Measurements from ENCODE around the gene C2orf42. TPM values are rescaled to one million over a fixed set of nuclear protein-coding genes. Genes with fewer than 3 reads are reported as not detected.

The C2orf42 gene
- polyA plus RNA-seq, 3 donors = 3.0 to 5.5 (median 4.0) TPM

DNA sequence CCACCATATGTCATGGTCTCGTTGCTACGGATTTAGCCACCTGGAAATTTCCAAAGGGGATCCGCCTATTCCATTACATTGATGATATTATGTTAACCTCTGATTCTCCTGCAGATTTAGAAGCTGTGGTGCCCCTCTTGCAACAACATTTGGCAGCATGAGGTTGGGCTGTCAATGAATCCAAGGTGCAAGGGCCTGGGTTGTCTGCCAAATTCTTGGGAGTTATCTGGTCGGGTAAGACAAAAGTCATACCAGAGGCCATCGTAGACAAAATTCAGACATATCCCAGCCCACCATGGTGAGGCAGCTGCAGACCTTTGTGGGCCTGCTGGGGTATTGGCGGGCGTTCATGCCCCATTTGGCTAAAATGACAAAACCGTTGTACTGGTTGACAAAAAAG lies 13.6 kb upstream of the C2orf42 start:
- Mint-ChIP-seq H3K9me3 (peaks cover 0 to 5% (median 0%) of the 10 kb centered on the region in 7 donors), H3K27me3 (ENCODE audit: low read depth in 3 of 3) (no peaks in the 10 kb centered on the region), H3K27ac (no peak overlapping the region), H3K4me3 (no peak overlapping the region), H3K36me3 (peaks cover 0 to 6% of the 10 kb centered on the region in 2 donors), H3K4me1 (no peaks in the 10 kb centered on the region)
- TF ChIP-seq, protein P1, sequence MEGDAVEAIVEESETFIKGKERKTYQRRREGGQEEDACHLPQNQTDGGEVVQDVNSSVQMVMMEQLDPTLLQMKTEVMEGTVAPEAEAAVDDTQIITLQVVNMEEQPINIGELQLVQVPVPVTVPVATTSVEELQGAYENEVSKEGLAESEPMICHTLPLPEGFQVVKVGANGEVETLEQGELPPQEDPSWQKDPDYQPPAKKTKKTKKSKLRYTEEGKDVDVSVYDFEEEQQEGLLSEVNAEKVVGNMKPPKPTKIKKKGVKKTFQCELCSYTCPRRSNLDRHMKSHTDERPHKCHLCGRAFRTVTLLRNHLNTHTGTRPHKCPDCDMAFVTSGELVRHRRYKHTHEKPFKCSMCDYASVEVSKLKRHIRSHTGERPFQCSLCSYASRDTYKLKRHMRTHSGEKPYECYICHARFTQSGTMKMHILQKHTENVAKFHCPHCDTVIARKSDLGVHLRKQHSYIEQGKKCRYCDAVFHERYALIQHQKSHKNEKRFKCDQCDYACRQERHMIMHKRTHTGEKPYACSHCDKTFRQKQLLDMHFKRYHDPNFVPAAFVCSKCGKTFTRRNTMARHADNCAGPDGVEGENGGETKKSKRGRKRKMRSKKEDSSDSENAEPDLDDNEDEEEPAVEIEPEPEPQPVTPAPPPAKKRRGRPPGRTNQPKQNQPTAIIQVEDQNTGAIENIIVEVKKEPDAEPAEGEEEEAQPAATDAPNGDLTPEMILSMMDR (IDR thresholded peaks at IDR 0.05) = no peak
- Histone ChIP-seq H3K27me3 (ENCODE audit: control insufficient read depth in 2 of 2, insufficient read depth in 2 of 2, low read length in 2 of 2) (no peaks in the 10 kb centered on the region), H3K4me3 (replicated peaks in 1 of 3; ENCODE audit: low read depth in 2 of 3, low read length in 3 of 3) (no peak overlapping the region), H3K9ac (ENCODE audit: insufficient read depth, low read length, poor library complexity, severe bottlenecking) (no peak overlapping the region), H3K4me2 (replicated peaks; ENCODE audit: extremely low read depth, low read length, poor library complexity, severe bottlenecking) (no peak overlapping the region), H3K4me1 (ENCODE audit: control insufficient read depth in 1 of 2, insufficient read depth in 2 of 2, low read length in 2 of 2) (no peaks in the 10 kb centered on the region), H4K20me1 (ENCODE audit: insufficient read depth, low read length) (no peaks in the 10 kb centered on the region), H3K9me3 (replicated peaks in 1 of 2; ENCODE audit: control insufficient read depth in 1 of 2, insufficient read depth in 1 of 2, low read length in 2 of 2) (no peaks in the 10 kb centered on the region), H3K79me2 (ENCODE audit: insufficient read depth, low read length) (no peaks in the 10 kb centered on the region), H2AFZ (ENCODE audit: insufficient read depth, low read depth, low read length, poor library complexity, severe bottlenecking) (no peak overlapping the region), H3K36me3 (replicated peaks in 1 of 2; ENCODE audit: control insufficient read depth in 1 of 2, insufficient read depth in 2 of 2, low read length in 2 of 2) (peaks cover 0 to 7% of the 10 kb centered on the region in 2 donors), H3K27ac (ENCODE audit: low read depth in 1 of 2, low read length in 2 of 2) (no peak overlapping the region)
- WGBS (ENCODE audit: insufficient coverage) = 98% methylated on average over 5 of the region's 8 CpGs
- no peak for DNase-seq
- intact Hi-C loops (cut with micrococcal nuclease) = no loop called here

DNA sequence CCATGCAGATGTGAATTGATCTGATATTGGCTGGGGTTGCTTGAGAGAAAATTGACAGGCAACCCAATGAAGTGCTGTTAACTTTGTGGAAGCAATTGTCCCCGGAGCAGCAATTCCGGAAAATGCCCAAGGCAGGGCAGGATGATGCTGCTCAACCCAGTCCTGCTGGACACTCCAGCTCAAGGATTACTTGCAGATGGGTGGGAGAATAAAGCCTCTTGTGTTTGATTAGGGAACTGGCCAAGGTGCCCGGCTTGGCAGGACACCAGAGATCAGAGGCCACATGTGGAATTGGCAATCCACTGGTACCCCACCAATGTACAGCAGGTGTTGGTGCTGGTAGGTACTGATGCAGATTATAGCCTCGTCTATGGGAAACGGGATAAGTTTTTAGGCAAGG lies 12.3 kb upstream of the C2orf42 start:
- H3K9me3 ChIP-seq (replicated peaks in 1 of 2; ENCODE audit: control insufficient read depth in 1 of 2, insufficient read depth in 1 of 2, low read length in 2 of 2) = no peaks in the 10 kb centered on the region
- peaks cover 0 to 5% (median 0%) of the 10 kb centered on the region in 7 donors for H3K9me3 Mint-ChIP-seq
- no peaks in the 10 kb centered on the region for H3K4me1 Mint-ChIP-seq
- WGBS (ENCODE audit: insufficient coverage) = 82% methylated on average over 4 of the region's 5 CpGs
- H3K27ac ChIP-seq (ENCODE audit: low read depth in 1 of 2, low read length in 2 of 2) = no peak overlapping the region
- H3K4me3 ChIP-seq (replicated peaks in 1 of 3; ENCODE audit: low read depth in 2 of 3, low read length in 3 of 3) = no peak overlapping the region
- no peak overlapping the region for H2AFZ ChIP-seq (ENCODE audit: insufficient read depth, low read depth, low read length, poor library complexity, severe bottlenecking)
- no peak overlapping the region for H3K4me2 ChIP-seq (replicated peaks; ENCODE audit: extremely low read depth, low read length, poor library complexity, severe bottlenecking)
- H4K20me1 ChIP-seq (ENCODE audit: insufficient read depth, low read length) = no peaks in the 10 kb centered on the region
- H3K27me3 ChIP-seq (ENCODE audit: control insufficient read depth in 2 of 2, insufficient read depth in 2 of 2, low read length in 2 of 2) = no peaks in the 10 kb centered on the region
- no peak overlapping the region for H3K9ac ChIP-seq (ENCODE audit: insufficient read depth, low read length, poor library complexity, severe bottlenecking)
- H3K4me1 ChIP-seq (ENCODE audit: control insufficient read depth in 1 of 2, insufficient read depth in 2 of 2, low read length in 2 of 2) = no peaks in the 10 kb centered on the region
- H3K79me2 ChIP-seq (ENCODE audit: insufficient read depth, low read length) = no peaks in the 10 kb centered on the region
- H3K27ac Mint-ChIP-seq = no peak overlapping the region
- H3K36me3 ChIP-seq (replicated peaks in 1 of 2; ENCODE audit: control insufficient read depth in 1 of 2, insufficient read depth in 2 of 2, low read length in 2 of 2) = no peaks in the 10 kb centered on the region
- intact Hi-C loops (cut with micrococcal nuclease) = no loop called here
- no peak overlapping the region for H3K4me3 Mint-ChIP-seq
- TF ChIP-seq, protein P1 (IDR thresholded peaks at IDR 0.05) = no peak
- H3K27me3 Mint-ChIP-seq (ENCODE audit: low read depth in 3 of 3) = peaks cover 0 to 1% (median 0%) of the 10 kb centered on the region in 3 donors
- no peaks in the 10 kb centered on the region for H3K36me3 Mint-ChIP-seq
- no peak for DNase-seq

All from CD14-positive monocyte (primary cell).